Fibroblast of skin of left quadriceps (primary cell): ENCODE data around the gene IFI35.
"Not testable (repeated sequence)": the region's sequence is repeated elsewhere in the genome, so short reads cannot be mapped to it uniquely, and the experiment has no call there.

Experiments
- DNase-seq, 2 experiments: peaks; one replicate each; pipeline ENCODE4 v3.0.0-alpha.2; 2013; ENCODE audit warnings: low read depth in 2 of 2

The IFI35 gene

DNA sequence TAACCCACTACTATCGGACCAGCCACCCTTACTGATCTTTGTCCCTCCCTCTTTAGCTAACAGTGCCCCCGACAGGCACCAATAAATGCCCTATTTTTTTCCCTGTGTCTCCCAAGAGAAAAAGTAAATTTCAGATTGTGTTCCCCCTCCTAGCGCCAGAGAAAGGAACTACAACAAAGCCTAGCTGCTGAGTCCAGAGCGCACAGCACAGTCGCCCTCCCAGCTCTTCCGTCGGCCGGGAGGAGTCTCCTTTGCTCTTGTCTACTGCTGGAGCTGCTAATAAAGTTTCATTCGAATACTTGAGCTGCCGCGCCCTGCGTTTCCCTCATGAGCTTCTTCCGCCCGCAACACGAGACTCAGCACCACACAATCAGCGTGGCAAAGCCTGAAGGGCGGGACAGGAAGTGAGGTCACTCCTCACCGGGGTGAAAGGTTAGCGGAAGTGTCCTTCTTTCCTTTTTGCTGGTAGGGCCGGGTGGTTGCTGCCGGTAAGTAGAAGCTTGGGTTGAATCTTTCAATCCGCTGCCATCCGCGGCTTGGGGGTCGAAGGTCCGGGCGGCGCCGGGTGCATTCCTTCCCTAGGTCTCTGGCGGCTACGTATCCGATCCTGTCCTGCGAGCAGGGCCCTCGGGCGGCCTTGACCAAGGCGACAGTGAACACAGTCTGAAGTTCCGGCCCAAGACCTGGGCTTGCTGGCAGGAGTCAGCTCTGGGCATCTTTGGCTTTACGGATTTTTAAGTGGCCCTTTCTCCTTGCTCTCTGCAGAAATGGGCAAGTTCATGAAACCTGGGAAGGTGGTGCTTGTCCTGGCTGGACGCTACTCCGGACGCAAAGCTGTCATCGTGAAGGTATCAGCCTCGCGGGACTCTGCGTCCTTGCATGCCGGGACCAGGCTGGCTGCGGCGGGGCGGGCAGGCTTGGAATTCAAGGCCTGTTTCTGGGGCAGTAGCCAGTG lies 8.3 kb upstream of the IFI35 start, which contains the start of gene RPL27:
TSS of gene RPL27 (plus strand) at position 436 of the 955 bp plus-strand sequence. CDS start at position 768, 332 bp downstream.
- peak; percentile 100 for DNase-seq

DNA sequence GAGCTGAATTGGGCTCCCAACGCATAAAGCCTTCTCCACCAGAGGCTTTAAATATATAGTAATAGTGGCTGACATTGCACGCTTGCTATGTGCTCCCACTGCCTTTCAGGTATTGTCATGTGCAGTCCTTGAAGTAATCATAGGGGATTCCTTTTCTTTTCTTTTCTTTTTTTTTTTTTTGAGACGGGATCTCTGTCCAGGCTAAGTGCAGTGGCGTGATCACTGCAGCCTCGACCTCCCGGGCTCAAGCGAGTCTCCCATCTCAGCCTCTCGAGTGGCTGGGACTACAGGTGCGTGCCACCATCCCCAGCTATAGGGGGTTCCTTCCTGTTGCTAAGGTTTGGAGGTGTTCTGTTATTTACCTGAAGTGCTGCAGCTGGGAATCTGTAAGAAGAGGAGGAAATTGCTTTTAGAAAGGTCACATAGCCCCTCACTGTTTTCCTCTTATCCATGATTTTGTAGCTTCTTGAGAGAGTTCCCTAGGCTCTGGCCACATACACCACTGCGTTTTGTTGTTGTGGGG lies 7.5 kb upstream of the IFI35 start:
- no peak for DNase-seq

GRCh38 chr17:43000894-43001293 lies 5.7 kb upstream of the IFI35 start:
- not testable (repeated sequence) for DNase-seq

GRCh38 chr17:43003542-43004172 lies 2.9 kb upstream of the IFI35 start:
- no peak for DNase-seq

DNA sequence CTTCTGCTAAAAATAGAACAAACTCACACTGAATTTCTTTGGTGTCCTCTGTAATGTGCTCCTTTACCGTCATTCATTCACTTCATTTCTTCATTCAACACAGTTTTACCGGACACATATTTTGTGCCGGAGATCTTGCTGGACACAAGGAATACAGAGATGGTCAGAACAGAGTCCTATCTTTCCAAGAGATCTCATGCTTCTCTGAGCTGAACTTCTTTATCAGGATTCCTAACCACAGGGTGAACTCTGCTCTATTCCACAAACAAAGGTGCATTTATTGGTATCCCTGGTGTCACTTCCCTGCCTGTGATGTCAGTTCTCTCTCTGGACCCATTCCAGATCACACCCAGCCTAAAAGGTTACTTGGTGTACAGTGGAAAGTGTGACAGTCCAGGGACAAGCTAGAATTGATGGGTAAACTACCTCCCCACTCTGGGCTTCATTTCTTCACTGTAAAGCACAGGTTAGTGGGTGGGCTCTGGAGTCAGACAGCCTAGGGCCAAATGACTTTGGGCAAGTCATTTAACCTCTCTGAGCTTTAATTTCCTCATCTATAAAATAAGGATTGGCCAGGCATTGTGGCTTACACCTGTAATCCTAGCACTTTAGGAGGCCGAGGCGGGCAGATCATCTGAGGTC lies 4.2 kb downstream of the IFI35 start:
- no peak for DNase-seq

GRCh38 chr17:43011728-43012472 lies 5.3 kb downstream of the IFI35 start:
- DNase-seq, result no peak

- DNase-seq, result no peak
These were observed 6.7 kb downstream of the IFI35 start for GRCh38 chr17:43013296-43013695.

DNA sequence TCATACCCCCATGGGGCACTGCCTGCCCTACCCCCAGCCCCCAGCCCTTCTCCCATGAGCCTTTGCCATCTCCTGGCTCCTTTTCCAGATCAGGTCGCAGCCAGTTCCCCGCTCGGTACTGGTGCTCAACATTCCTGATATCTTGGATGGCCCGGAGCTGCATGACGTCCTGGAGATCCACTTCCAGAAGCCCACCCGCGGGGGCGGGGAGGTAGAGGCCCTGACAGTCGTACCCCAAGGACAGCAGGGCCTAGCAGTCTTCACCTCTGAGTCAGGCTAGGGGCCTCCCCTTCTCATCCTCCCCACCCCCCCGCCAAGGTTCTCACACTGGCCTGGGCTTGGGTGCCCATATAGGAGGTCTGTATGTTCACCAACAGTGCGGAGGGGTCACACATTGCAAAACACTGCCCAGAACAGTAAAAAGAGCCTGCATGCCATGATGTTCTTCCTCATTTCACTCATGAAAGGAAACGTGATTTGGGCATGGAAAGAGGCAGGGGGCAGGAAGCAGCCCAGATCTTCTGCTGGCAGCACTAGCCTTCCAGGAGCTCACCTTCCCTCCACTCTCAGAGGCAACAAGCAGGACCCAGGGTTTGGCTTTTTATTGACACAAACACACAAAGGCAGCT lies 7.5 kb downstream of the IFI35 start:
- DNase-seq, result no peak

GRCh38 chr17:43014649-43015542 lies 8.3 kb downstream of the IFI35 start:
- DNase-seq, result no peak

- no peak for DNase-seq
These were observed 9.0 kb downstream of the IFI35 start for GRCh38 chr17:43015579-43015978.

DNA sequence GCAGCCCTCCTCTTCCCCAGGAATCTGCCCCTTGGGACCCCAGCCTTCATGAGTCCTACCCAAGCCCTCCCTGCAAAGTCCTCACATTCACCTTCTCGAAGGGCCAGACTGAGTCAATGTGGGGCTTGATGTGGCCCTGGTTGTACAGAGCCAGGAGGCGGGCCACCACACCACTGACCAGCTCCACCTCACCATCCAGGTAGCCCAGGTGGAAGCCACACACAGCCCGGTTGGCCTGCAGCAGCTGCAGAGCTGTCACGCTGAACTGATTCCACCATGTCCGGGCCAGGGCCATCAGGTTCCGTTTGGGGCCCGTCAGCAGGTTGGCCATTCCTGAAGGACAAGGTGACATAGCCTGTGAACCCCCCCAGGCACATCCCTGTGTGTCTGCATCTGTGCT lies 9.6 kb downstream of the IFI35 start:
- DNase-seq, result no peak

- DNase-seq, result no peak
These were observed 11.6 kb downstream of the IFI35 start for GRCh38 chr17:43018008-43018853.

DNA sequence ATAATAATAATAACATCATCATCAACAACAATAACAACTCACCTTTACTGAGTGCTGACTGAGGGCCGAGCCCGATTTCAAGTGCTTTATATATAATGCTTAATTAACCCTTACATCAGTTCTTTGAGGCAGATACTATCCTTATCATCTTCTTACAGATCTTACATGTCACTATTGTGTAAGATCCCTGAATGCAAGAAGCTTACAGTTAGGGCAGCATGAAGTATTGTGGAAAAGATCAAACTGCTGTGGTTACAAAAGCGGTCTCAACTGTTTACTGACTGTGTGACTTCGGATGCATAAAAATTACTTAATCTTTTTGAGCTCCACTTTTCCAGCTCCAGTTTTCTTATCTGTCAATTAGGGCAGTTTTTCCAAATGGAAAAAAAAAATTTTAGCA lies 12.3 kb downstream of the IFI35 start:
- no peak for DNase-seq

DNA sequence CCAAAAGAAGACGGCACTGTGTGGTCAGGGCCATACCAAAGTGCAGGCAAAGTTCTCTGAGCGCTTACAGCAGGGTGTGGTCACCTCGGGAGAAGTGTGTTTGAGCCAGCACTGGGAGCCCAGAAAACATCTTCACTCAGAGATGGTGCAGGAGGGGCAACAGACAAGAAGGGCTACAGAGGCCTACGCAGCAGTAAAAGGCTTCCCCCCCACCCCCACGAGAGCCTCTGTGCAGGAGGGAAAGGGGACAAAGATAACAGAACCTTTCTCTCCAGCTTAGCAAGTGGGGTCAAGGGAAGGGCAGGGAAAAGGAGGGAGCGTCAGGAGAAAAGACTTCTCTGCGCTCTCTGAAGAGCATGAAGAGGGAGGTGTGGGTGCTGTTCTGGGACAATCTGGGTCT lies 12.8 kb downstream of the IFI35 start:
- DNase-seq, result no peak

DNA sequence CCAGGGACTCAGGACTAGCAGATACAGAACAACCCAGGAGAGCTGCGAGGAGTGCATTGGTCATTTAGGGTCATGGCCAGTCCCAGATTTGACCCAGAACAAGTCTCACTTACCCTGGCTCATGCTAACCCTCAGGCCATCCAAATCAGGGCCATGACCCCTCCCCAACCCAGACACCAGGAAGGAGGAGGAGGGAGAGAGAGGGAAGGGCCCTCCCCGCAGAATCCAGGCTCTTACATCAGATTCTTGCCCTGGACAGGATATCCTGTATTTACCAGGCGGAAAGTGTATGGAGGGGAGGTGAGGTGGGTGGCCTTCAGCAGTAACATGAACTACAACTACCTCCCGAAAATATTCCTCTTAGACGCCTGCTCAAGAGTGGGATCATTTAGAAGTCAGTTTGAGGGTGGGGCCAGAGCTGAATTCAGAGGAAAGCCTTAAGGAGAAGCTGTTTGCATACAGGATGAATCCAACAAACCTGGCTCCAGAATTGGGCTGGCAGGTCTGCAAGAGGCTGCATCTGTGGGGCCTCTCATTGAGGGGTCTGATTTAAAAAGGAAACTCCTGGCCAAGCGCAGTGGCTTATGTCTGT lies 13.5 kb downstream of the IFI35 start:
- DNase-seq, result no peak

- DNase-seq, result no peak
These were observed 14.5 kb downstream of the IFI35 start for GRCh38 chr17:43020789-43021740.

GRCh38 chr17:43021741-43022512 lies 15.3 kb downstream of the IFI35 start, which contains the start of gene VAT1:
VAT1 (minus strand) TSS chr17:43022385; CDS start chr17:43022322, 63 bp downstream.
- peak in 1 of 2 experiments; percentile 36 for DNase-seq
